GM21825 (cell line): Measurements from ENCODE around the gene CD180.

ENCODE experiments used
- ATAC-seq: cut with Tn5 transposase; IDR thresholded peaks from one replicate; pipeline ENCODE4 v1.9.1; 2021; ENCODE audit warnings: mild to moderate bottlenecking, moderate library complexity; ENCODE audit not compliant: unreplicated experiment

Gene CD180

GRCh38 chr5:67214036-67214435 lies 17.4 kb upstream of the CD180 start:
- ATAC-seq, result no peak

GRCh38 chr5:67211926-67212325 lies 15.3 kb upstream of the CD180 start:
- no peak for ATAC-seq

DNA sequence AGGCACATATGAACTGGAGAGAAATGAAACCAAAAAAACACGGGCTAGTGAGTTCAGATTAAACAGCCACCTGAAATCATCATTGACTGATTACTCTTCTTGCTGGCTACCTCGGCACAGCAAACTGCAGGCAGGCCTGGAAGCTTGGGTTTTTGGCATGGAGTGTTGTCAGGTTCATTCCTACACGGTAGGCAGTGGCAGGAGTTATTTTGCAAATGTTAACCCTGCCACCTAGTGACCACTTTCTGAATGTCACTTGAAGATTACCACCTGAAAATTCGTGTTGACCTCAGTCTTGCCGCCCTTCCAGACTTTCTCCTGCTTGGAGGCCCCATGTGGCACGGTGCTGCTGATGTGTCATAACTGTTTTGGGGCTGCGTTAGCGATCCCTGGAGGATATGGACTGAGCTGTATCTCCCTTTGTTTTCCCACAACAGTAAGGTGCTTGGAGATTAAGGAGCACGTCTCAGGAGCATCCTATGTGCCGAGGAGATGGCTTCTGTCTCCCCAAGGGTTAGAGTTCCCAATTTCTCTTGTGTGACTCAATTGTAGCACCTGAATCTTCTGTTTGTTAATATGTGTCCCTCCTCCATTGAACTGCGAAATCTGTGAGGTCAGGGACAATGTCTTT lies 12.7 kb upstream of the CD180 start:
- peak; percentile 34 for ATAC-seq

GRCh38 chr5:67208403-67208802 lies 11.8 kb upstream of the CD180 start:
- no peak for ATAC-seq

DNA sequence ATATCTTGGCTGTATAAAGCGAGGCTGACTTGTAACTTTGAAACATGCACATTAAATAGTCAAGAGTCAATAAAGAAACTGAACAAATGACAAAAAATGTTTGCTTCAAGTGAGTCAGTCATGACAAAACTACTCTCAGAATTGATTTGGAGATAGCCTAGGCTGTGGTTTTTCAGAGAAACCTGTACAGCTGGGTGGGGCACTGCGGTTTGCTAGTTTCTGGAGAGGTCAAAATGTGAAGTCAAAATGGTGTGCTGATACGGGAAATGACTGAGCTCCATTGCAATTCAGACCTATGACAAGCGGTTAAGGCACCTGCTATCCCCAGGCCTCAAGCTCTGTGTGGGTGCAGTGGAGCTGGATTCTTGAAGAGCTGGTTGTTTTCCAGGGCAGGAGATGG lies 10.3 kb upstream of the CD180 start:
- peak; percentile 69 for ATAC-seq

GRCh38 chr5:67206461-67206860 lies 9.9 kb upstream of the CD180 start:
- ATAC-seq, result peak; percentile 49

- no peak for ATAC-seq
Measured at GRCh38 chr5:67205981-67206380, 9.4 kb upstream of the CD180 start.

GRCh38 chr5:67204821-67205220 lies 8.2 kb upstream of the CD180 start:
- no peak for ATAC-seq

DNA sequence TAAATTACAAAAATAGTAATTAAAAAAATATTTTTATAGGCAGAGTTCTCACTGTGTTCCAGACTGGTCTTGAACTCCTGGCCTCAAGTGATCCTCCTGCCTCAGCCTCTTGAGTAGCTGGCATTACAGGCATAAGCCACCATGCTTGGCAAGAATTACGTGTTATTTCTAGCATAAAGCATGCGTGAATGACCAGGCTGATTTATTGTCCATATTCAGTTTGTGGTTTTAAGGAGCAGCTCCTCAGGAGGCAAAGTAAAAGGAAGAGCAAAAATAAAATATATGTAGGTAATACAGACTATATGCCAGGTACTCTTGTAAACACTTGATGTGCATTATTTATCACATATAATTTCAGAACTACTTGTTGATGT lies 7.1 kb upstream of the CD180 start:
- ATAC-seq, result no peak

DNA sequence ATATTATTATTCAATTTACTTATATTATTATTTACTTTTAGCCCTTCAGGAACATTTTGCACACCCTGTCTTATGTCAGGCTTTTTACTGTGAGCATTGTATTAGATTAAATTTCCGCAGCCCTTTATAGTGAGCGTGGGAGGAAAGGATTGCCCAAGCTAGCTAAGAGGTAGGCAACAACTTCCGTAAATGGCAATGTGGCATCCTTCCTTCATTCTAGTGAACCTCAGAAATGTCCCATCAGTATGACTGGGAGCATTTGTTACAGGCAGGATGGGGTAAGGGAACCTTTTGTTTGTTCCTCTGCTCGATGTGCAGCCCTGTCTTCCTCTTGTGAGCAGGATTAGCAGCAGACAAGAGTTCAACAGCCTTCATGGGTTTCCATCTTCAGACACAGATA lies 6.2 kb upstream of the CD180 start:
- no peak for ATAC-seq

- no peak for ATAC-seq
Measured at GRCh38 chr5:67201897-67202549, 5.4 kb upstream of the CD180 start.

DNA sequence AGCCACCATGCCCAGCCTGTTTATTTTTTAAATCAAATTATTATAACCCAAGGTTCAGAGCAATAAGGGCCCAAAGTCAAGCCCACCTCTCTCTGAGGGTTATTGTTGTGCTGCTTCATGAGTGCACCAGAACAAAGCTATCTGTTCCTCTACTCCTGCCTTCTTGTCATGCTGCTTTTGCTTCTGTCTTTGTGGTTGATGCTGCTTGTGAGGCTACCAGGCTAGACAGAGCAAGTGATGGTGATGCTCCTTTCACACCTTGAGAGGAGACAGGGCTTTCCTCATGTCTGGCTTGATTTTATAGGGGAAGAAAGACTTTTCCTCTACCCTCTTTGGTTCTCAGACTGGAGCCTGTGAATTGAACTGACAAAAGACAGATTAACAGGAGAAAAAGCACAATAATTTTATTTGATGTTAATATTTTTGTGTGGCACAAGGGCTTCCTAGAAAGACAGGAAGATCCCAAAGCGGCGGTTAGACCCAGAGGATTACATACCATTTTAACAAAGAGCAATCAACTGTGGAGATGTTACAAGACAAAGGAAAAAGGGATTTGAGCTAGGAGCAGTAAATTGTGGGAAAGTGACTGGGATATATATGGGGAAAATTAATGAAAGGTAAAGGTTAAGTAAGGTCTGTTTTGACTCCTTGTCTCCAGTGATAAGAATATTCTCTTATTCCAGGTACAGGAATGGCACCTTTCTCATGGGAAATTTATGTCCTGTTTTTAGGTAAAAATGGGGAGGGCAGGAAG lies 4.4 kb upstream of the CD180 start:
- ATAC-seq, result peak; percentile 25

- no peak for ATAC-seq
Measured at GRCh38 chr5:67199859-67200258, 3.3 kb upstream of the CD180 start.

- no peak for ATAC-seq
Measured at GRCh38 chr5:67198917-67199316, 2.3 kb upstream of the CD180 start.

GRCh38 chr5:67197536-67197935 lies 937 bp upstream of the CD180 start:
- ATAC-seq, result no peak

- no peak for ATAC-seq
Measured at GRCh38 chr5:67195406-67196275, 958 bp downstream of the CD180 start.

DNA sequence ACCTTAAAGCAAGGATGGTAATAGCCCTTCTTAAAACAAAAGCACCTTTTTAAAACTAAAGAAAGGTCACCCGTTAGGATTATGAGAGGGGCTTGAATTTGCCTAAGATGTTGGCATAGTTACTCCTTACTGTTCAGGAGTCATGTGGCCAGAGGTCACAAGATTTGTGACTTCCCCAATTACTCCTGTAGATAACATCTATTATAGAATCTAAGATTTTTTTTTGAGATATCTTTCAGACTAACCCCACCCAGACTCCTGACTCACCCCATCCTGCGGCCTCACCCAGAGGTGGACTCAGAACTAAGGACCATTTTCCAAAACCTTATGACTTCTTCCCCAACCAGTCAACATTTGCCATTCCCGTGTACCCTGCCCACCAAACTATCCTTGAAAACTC lies 2.4 kb downstream of the CD180 start:
- ATAC-seq, result no peak

DNA sequence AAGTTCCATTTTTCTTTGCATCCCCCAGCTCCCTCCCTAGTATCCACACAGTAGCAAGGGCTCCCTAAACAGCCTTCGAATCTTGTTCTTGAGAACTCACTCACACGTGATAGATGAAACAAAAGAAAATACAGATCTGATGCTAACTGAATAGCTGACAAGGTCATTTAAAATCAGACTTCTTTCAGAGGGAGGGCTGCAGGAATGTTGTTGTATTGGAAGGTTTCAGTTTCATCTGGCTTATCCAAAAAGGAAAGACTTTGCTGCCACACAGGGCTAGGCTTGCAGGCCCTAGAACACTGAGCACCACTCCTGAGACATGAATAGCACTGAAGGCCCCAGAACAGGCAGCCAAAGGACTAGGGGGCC lies 3.2 kb downstream of the CD180 start:
- no peak for ATAC-seq

DNA sequence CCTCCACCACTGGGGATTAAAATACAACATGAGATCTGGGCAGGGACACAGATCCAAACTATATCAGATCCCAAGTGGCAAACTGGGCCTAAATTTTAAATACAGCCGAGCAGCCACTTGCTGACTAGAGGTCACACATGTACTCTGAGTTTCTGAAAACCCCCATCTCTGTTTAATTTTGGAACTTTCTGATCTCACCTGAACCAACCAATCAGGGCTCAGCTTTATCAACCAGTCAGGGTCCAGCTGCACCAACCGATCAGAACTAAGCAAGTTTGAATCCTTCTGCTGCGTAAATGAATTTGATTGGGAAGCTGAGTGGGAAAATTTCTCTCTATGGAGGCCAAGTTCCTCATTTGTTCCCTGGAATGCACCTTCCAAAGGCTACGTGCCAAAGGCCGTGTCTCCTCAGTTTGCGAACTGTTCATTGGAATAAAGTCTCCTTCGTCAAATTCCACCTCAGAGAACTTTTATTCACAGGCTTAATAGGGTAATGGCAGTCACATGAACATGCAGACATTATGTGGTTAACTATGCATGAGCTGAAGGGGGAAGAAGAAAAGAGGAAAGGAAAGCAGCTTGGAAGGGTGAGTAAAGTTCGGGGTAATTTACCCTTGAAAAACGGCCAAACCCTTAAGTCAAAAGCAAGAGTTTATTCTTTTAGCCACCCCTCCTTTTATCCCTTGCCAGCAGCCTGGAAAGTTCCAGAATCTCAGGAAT lies 3.7 kb downstream of the CD180 start:
- no peak for ATAC-seq

DNA sequence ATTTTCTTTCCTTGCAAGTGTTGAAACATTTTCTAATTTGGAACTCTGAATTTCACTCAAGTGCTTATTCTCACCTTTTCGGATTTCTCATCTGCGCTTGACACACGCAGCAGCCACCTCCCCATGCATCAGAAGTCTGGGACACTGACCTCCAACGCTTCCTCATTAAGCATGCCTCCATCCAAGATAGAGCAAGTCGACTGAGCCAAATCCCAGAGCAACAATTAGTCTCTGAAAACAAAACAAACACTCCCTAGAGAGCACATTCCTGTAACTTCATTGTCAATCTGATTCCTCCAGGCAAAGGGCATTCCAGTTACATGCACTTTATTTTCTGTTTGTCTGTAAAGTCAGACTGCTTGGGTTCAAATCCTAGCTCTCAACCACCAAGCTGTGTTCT lies 5.7 kb downstream of the CD180 start:
- no peak for ATAC-seq

GRCh38 chr5:67190410-67190809 lies 6.2 kb downstream of the CD180 start:
- ATAC-seq, result no peak
